ENCODE measurements around the gene ATL3.
"Not testable (repeated sequence)": the region's sequence is repeated elsewhere in the genome, so short reads cannot be mapped to it uniquely, and the experiment has no call there.

The ATL3 gene

GRCh38 chr11:63586451-63587166 is 84.6 kb downstream of the ATL3 start:
- no peak for DNase-seq

- DNase-seq = no peak
Observed at GRCh38 chr11:63583357-63583677, 87.9 kb downstream of the ATL3 start.

GRCh38 chr11:63581224-63581623 is 90.0 kb downstream of the ATL3 start:
- DNase-seq = not testable (repeated sequence)

GRCh38 chr11:63578882-63579281 is 92.3 kb downstream of the ATL3 start:
- DNase-seq = not testable (repeated sequence)

GRCh38 chr11:63574856-63575602 is 96.1 kb downstream of the ATL3 start:
- DNase-seq = no peak

Data from activated CD4-positive, alpha-beta T cell treated with anti-CD3 and anti-CD28 coated beads for 4 hours (primary cell).